HepG2 (cell line): ENCODE measurements around the gene TLDC2. TPM values are rescaled to one million over a fixed set of nuclear protein-coding genes. Genes with fewer than 3 reads are reported as not detected.

Experiments used
- ATF2 ChIP-seq: sonication (generic); formaldehyde crosslinking; IDR thresholded peaks from 2 replicates; pipeline ENCODE4 v1.4.0; 2020; ENCODE audit warnings: missing genetic modification reagents
- CBX1 ChIP-seq: IDR thresholded peaks from one replicate; pipeline ENCODE4 v1.6.1; 2016; ENCODE audit warnings: antibody characterized with exemption, low read depth
- GPBP1L1 ChIP-seq: sonication (generic); formaldehyde crosslinking; IDR thresholded peaks from 2 replicates; pipeline ENCODE4 v1.5.0; 2020; ENCODE audit warnings: mild to moderate bottlenecking, missing genetic modification reagents
- GTF3A ChIP-seq: sonication (generic); formaldehyde crosslinking; conservative IDR thresholded peaks from 2 replicates; pipeline ENCODE4 v1.4.0; 2020; ENCODE audit warnings: mild to moderate bottlenecking, missing genetic modification reagents
- HDAC6 ChIP-seq: fragments of 200-600 bp; sonication (generic); IDR thresholded peaks from 2 replicates; pipeline ENCODE4 v1.7.0; 2017; ENCODE audit warnings: mild to moderate bottlenecking, antibody characterized with exemption, low read length, low read depth
- NR0B2 ChIP-seq: sonication (generic); formaldehyde crosslinking; IDR thresholded peaks from 2 replicates; pipeline ENCODE4 v1.4.0; 2020; ENCODE audit warnings: mild to moderate bottlenecking, missing genetic modification reagents
- RERE ChIP-seq: IDR thresholded peaks from 2 replicates; pipeline ENCODE4 v1.6.1; 2016; ENCODE audit warnings: low read depth, missing genetic modification reagents, missing compliant biosample characterization
- YY1 ChIP-seq: IDR thresholded peaks from 2 replicates; pipeline ENCODE4 v1.6.1; 2011; ENCODE audit warnings: low read length, low read depth, moderate library complexity, mild to moderate bottlenecking; ENCODE audit not compliant: insufficient read depth, insufficient replicate concordance
- ZBTB2 ChIP-seq: sonication (generic); formaldehyde crosslinking; IDR thresholded peaks from 2 replicates; pipeline ENCODE4 v1.8.0; 2022; ENCODE audit warnings: low read depth, missing genetic modification reagents
- ZNF225 ChIP-seq: sonication (generic); formaldehyde crosslinking; IDR thresholded peaks from 2 replicates; pipeline ENCODE4 v1.4.0; 2020; ENCODE audit warnings: mild to moderate bottlenecking, missing genetic modification reagents
- ZNF431 ChIP-seq: sonication (generic); formaldehyde crosslinking; IDR thresholded peaks from 2 replicates; pipeline ENCODE4 v1.9.0; 2022; ENCODE audit warnings: missing genetic modification reagents, low read depth, mild to moderate bottlenecking, borderline replicate concordance
- ZNF460 ChIP-seq: sonication (generic); formaldehyde crosslinking; IDR thresholded peaks from 2 replicates; pipeline ENCODE4 v1.5.1; 2020; ENCODE audit warnings: missing genetic modification reagents, mild to moderate bottlenecking, borderline replicate concordance
- ZNF746 ChIP-seq: sonication (generic); formaldehyde crosslinking; IDR thresholded peaks from 2 replicates; pipeline ENCODE4 v1.8.0; 2022; ENCODE audit warnings: mild to moderate bottlenecking, missing genetic modification reagents
- polyA plus RNA-seq, 8 experiments: library from polyadenylated mRNA; depleted of rRNA in 3 of 8; stranded (reverse) in 7 of 8; unstranded in 1 of 8; fragments of >200 nt; fragmentation: Illumina TruSeq in 4 of 8; extraction: Trizol in 4 of 8; gene quantifications; 2 replicates each; pipeline versions ENCODE4 v1.2.1 to v1.2.3, GENCODE V29; 2011 to 2016; ENCODE audit warnings: low read depth in 4 of 8, missing spikeins in 1 of 8, mixed read lengths in 1 of 8; ENCODE audit not compliant: insufficient read depth in 1 of 8
- total RNA-seq, 5 experiments: library from RNA; depleted of rRNA; stranded (reverse); fragments of >200 nt; fragmentation: Illumina TruSeq; extraction: Trizol; gene quantifications; 2 replicates each; pipeline ENCODE4 v1.2.3, GENCODE V29; 2016; ENCODE audit warnings: low read depth in 1 of 5
- TF ChIP-seq, protein P1 (sequence below): sonication (generic); formaldehyde crosslinking; conservative IDR thresholded peaks from 2 replicates; pipeline ENCODE4 v1.8.0; 2022; ENCODE audit warnings: mild to moderate bottlenecking, moderate library complexity, missing genetic modification reagents
- TF ChIP-seq, protein P2 (sequence below): sonication (generic); formaldehyde crosslinking; IDR thresholded peaks from 2 replicates; pipeline ENCODE4 v1.9.0; 2021; ENCODE audit warnings: missing genetic modification reagents, mild to moderate bottlenecking, borderline replicate concordance

The TLDC2 gene
- total and polyA plus RNA-seq, 2 of the 13 experiments (the other 11 are each of a cell fraction or from before 2014, with no cell fraction given), result 1.5 to 1.6 TPM

- TF ChIP-seq RERE (CRISPR knock-in tag), result no peak
- TF ChIP-seq ZNF746 (CRISPR knock-in tag), result no peak; the same call in 1 of the 2 replicates
- TF ChIP-seq ATF2 (CRISPR knock-in tag), result no peak; the same call in 1 of the 2 replicates
- no peak for TF ChIP-seq YY1
- TF ChIP-seq GPBP1L1 (CRISPR knock-in tag), result no peak
- no peak; the same call in 1 of the 2 replicates for TF ChIP-seq ZNF460 (CRISPR knock-in tag)
- TF ChIP-seq, protein P1, sequence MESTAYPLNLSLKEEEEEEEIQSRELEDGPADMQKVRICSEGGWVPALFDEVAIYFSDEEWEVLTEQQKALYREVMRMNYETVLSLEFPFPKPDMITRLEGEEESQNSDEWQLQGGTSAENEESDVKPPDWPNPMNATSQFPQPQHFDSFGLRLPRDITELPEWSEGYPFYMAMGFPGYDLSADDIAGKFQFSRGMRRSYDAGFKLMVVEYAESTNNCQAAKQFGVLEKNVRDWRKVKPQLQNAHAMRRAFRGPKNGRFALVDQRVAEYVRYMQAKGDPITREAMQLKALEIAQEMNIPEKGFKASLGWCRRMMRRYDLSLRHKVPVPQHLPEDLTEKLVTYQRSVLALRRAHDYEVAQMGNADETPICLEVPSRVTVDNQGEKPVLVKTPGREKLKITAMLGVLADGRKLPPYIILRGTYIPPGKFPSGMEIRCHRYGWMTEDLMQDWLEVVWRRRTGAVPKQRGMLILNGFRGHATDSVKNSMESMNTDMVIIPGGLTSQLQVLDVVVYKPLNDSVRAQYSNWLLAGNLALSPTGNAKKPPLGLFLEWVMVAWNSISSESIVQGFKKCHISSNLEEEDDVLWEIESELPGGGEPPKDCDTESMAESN (CRISPR knock-in tag), result no peak
- TF ChIP-seq ZNF225 (CRISPR knock-in tag), result no peak
- no peak for TF ChIP-seq ZBTB2 (CRISPR knock-in tag)
- TF ChIP-seq NR0B2, result no peak
- TF ChIP-seq, protein P2, sequence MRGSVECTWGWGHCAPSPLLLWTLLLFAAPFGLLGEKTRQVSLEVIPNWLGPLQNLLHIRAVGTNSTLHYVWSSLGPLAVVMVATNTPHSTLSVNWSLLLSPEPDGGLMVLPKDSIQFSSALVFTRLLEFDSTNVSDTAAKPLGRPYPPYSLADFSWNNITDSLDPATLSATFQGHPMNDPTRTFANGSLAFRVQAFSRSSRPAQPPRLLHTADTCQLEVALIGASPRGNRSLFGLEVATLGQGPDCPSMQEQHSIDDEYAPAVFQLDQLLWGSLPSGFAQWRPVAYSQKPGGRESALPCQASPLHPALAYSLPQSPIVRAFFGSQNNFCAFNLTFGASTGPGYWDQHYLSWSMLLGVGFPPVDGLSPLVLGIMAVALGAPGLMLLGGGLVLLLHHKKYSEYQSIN (CRISPR knock-in tag), result no peak
- TF ChIP-seq GTF3A, result no peak
- no peak for TF ChIP-seq CBX1
- TF ChIP-seq ZNF431 (CRISPR knock-in tag), result 0 out of 2 replicates have a peak, but pooled peaks have one; percentile 39
- TF ChIP-seq HDAC6, result no peak
Measured at GRCh38 chr20:36927704-36928103, 51.8 kb downstream of the TLDC2 start (continued).
